IMR-90 (cell line): ENCODE data around the gene WHRN. TPM values are rescaled to one million over a fixed set of nuclear protein-coding genes. Genes with fewer than 3 reads are reported as not detected.

ENCODE experiments used
- ATAC-seq: fragments of 200-7000 bp; cut with Tn5 transposase; 2 replicates; pipeline ENCODE4 v1.9.1; 2020; ENCODE audit warnings: low read depth, mild to moderate bottlenecking, moderate library complexity
- BruUV-seq: library from RNA; stranded (reverse); fragments of 400-500 nt; replicated peaks from 2 replicates; lab custom pipeline; 2021; lab: Mats Ljungman, UMichigan
- CTCF ChIA-PET: fragments of 300-600 bp; formaldehyde crosslinking; extraction: SDS; loops from one replicate; lab custom pipeline; 2021; ENCODE audit warnings: antibody characterized with exemption; lab: Yijun Ruan, JAX
- POLR2A ChIA-PET: fragments of 300-600 bp; sonication (Branson Sonifier 250); formaldehyde crosslinking; loops from one replicate; lab custom pipeline; 2022; ENCODE audit warnings: antibody characterized with exemption; ENCODE audit not compliant: unreplicated experiment; lab: Charles Lee
- DNase-seq: peaks from one replicate; pipeline ENCODE4 v3.0.0; 2013
- H2AFZ ChIP-seq: replicated peaks from 2 replicates; pipeline ENCODE3; 2013; ENCODE audit warnings: low read length, mild to moderate bottlenecking; ENCODE audit not compliant: poor library complexity
- H2AK5ac ChIP-seq: 2 replicates; pipeline ENCODE4 v1.6.1; 2013; ENCODE audit warnings: low read depth, low read length, inconsistent platforms
- H2AK9ac ChIP-seq: replicated peaks from 2 replicates; pipeline ENCODE3; 2013; ENCODE audit warnings: mild to moderate bottlenecking, low read depth, low read length, moderate library complexity; ENCODE audit not compliant: poor library complexity
- H2BK120ac ChIP-seq: 2 replicates; pipeline ENCODE4 v1.6.1; 2013; ENCODE audit warnings: low read depth, low read length, inconsistent platforms
- H2BK15ac ChIP-seq: 3 replicates; pipeline ENCODE4 v1.6.1; 2013; ENCODE audit warnings: low read depth, low read length, inconsistent platforms
- H2BK20ac ChIP-seq: 2 replicates; pipeline ENCODE4 v1.6.1; 2013; ENCODE audit warnings: low read depth, mild to moderate bottlenecking, inconsistent platforms, low read length, moderate library complexity
- H2BK5ac ChIP-seq: 2 replicates; pipeline ENCODE4 v1.6.1; 2013; ENCODE audit warnings: mild to moderate bottlenecking, low read depth, low read length, inconsistent platforms; ENCODE audit not compliant: poor library complexity, severe bottlenecking
- H3K14ac ChIP-seq: replicated peaks from 2 replicates; pipeline ENCODE4 v1.6.1; 2013; ENCODE audit warnings: low read depth, low read length, inconsistent platforms
- H3K18ac ChIP-seq: 2 replicates; pipeline ENCODE4 v1.6.1; 2013; ENCODE audit warnings: low read depth, low read length, control low read depth
- H3K23ac ChIP-seq: 2 replicates; pipeline ENCODE4 v1.6.1; 2013; ENCODE audit warnings: low read depth, low read length, inconsistent platforms
- H3K27ac ChIP-seq: 2 replicates; pipeline ENCODE4 v1.5.1; 2013; ENCODE audit warnings: mild to moderate bottlenecking, control low read depth, low read length; ENCODE audit not compliant: insufficient read depth
- H3K27me3 ChIP-seq: 2 replicates; pipeline ENCODE4 v1.6.1; 2013; ENCODE audit warnings: low read length; ENCODE audit not compliant: control insufficient read depth, insufficient read depth
- H3K36me3 ChIP-seq: 2 replicates; pipeline ENCODE4 v1.6.1; 2013; ENCODE audit warnings: low read length, mixed read lengths; ENCODE audit not compliant: control insufficient read depth, insufficient read depth
- H3K4ac ChIP-seq: 2 replicates; pipeline ENCODE4 v1.6.1; 2013; ENCODE audit warnings: low read depth, low read length, inconsistent platforms
- H3K4me1 ChIP-seq: 2 replicates; pipeline ENCODE4 v1.6.1; 2013; ENCODE audit warnings: low read length, mixed read lengths; ENCODE audit not compliant: control insufficient read depth, insufficient read depth
- H3K4me2 ChIP-seq: 2 replicates; pipeline ENCODE4 v1.6.1; 2013; ENCODE audit warnings: low read depth, mild to moderate bottlenecking, control low read depth, low read length, moderate library complexity
- H3K4me3 ChIP-seq: 2 replicates; pipeline ENCODE4 v1.5.1; 2013; ENCODE audit warnings: low read depth, mild to moderate bottlenecking, control low read depth, low read length, moderate library complexity; ENCODE audit not compliant: insufficient read depth
- H3K56ac ChIP-seq: 2 replicates; pipeline ENCODE4 v1.6.1; 2013; ENCODE audit warnings: low read length, inconsistent platforms; ENCODE audit not compliant: insufficient read depth; ENCODE audit errors: extremely low read depth
- H3K79me1 ChIP-seq, 2 experiments: 2 replicates each; pipeline ENCODE4 v1.6.1; 2013; ENCODE audit warnings: low read length in 2 of 2, inconsistent platforms in 1 of 2, low read depth in 1 of 2
- H3K9ac ChIP-seq: 2 replicates; pipeline ENCODE4 v1.6.1; 2013; ENCODE audit warnings: low read depth, low read length, control low read depth
- H3K9me1 ChIP-seq: 2 replicates; pipeline ENCODE4 v1.6.1; 2013; ENCODE audit warnings: low read length, inconsistent platforms; ENCODE audit not compliant: insufficient read depth
- H3K9me3 ChIP-seq: 2 replicates; pipeline ENCODE4 v1.6.1; 2013; ENCODE audit warnings: low read length; ENCODE audit not compliant: control insufficient read depth, insufficient read depth
- H4K20me1 ChIP-seq: 2 replicates; pipeline ENCODE4 v1.6.1; 2013; ENCODE audit warnings: low read length, inconsistent platforms; ENCODE audit not compliant: insufficient read depth
- H4K5ac ChIP-seq: 2 replicates; pipeline ENCODE4 v1.6.1; 2013; ENCODE audit warnings: mild to moderate bottlenecking, low read depth, low read length, control low read depth
- H4K8ac ChIP-seq, 2 experiments: 2 replicates each; pipeline ENCODE4 v1.6.1; 2013; ENCODE audit warnings: low read depth in 2 of 2, low read length in 2 of 2, control low read depth in 1 of 2, inconsistent platforms in 1 of 2
- H4K91ac ChIP-seq: 2 replicates; pipeline ENCODE4 v1.6.1; 2013; ENCODE audit warnings: low read depth, low read length, inconsistent platforms; ENCODE audit not compliant: insufficient read depth
- BHLHE40 ChIP-seq: fragments of 150-350 bp; IDR thresholded peaks from 2 replicates; pipeline ENCODE4 v1.6.1; 2016; ENCODE audit warnings: mild to moderate bottlenecking, low read depth, low read length
- CEBPB ChIP-seq: IDR thresholded peaks from 2 replicates; pipeline ENCODE4 v1.6.1; 2012; ENCODE audit warnings: low read depth, low read length, improper control_type of control experiment
- FOS ChIP-seq: fragments of 150-350 bp; IDR thresholded peaks from 2 replicates; pipeline ENCODE4 v1.6.1; 2016; ENCODE audit warnings: low read depth, low read length
- MAFK ChIP-seq: IDR thresholded peaks from 2 replicates; pipeline ENCODE4 v1.6.1; 2012; ENCODE audit warnings: low read depth, low read length, improper control_type of control experiment
- MAZ ChIP-seq: IDR thresholded peaks from 2 replicates; pipeline ENCODE4 v1.6.1; 2012; ENCODE audit warnings: low read depth, mild to moderate bottlenecking, low read length, improper control_type of control experiment, moderate library complexity, borderline replicate concordance
- NFE2L2 ChIP-seq: fragments of 150-350 bp; IDR thresholded peaks from 2 replicates; pipeline ENCODE4 v1.6.1; 2016; ENCODE audit warnings: low read depth, mild to moderate bottlenecking, low read length
- POLR2A ChIP-seq: IDR thresholded peaks from 2 replicates; pipeline ENCODE4 v1.6.1; 2012; ENCODE audit warnings: mild to moderate bottlenecking, low read depth, low read length
- RCOR1 ChIP-seq: IDR thresholded peaks from 2 replicates; pipeline ENCODE4 v1.6.1; 2012; ENCODE audit warnings: mild to moderate bottlenecking, low read length, improper control_type of control experiment; ENCODE audit not compliant: insufficient replicate concordance
- SMC3 ChIP-seq: fragments of 150-350 bp; IDR thresholded peaks from 2 replicates; pipeline ENCODE4 v1.6.1; 2016; ENCODE audit warnings: low read depth, mild to moderate bottlenecking, antibody characterized with exemption, low read length, moderate library complexity
- WGBS, 2 experiments: methylation state at CpG; one replicate each; pipeline versions ENCODE4 v1.1.5 to v1.1.7; 2013; ENCODE audit warnings: missing lambda C conversion rate in 2 of 2; ENCODE audit not compliant: insufficient read length in 1 of 2; ENCODE audit errors: extremely low coverage in 2 of 2; 5-methylcytosine and 5-hydroxymethylcytosine counted together
- dilution Hi-C: fragments of 300-500 bp; cut with HindIII; formaldehyde crosslinking; loops from one replicate; pipeline ENCODE4 v1.14.3; 2018; ENCODE audit warnings: low sequenced_read_pairs; ENCODE audit not compliant: unreplicated experiment
- in situ Hi-C: fragments of 300-500 bp; cut with MboI; formaldehyde crosslinking; loops from 3 replicates; pipeline ENCODE4 v1.14.3; 2019; ENCODE audit warnings: low sequenced_read_pairs, inconsistent platforms, mixed read lengths
- intact Hi-C: fragments of 100-400 bp; cut with micrococcal nuclease; formaldehyde crosslinking; loops from 2 replicates; pipeline ENCODE4 v1.10.0; 2022
- polyA plus RNA-seq, 3 experiments: library from polyadenylated mRNA; depleted of rRNA; stranded (reverse); fragments of >200 nt; gene quantifications; 2 replicates each; pipeline ENCODE4 v1.2.3, GENCODE V29; 2012; ENCODE audit warnings: low replicate concordance in 1 of 3
- total RNA-seq: library from RNA; depleted of rRNA; stranded (reverse); fragments of >200 nt; gene quantifications from 2 replicates; pipeline ENCODE4 v1.2.3, GENCODE V29; 2012
- TF ChIP-seq, protein P1 (sequence below): fragments of 150-350 bp; IDR thresholded peaks from 2 replicates; pipeline ENCODE4 v1.6.1; 2016; ENCODE audit warnings: low read depth, mild to moderate bottlenecking, low read length, moderate library complexity, borderline replicate concordance
- TF ChIP-seq, protein P2 (sequence below): conservative IDR thresholded peaks from 2 replicates; pipeline ENCODE4 v1.5.1; 2012; ENCODE audit warnings: mild to moderate bottlenecking, low read depth, low read length, improper control_type of control experiment

Gene WHRN
- total and polyA plus RNA-seq, 2 of the 4 experiments (the other 2 are of a cell fraction) = 0.18 to 2.6 TPM

GRCh38 chr9:114551750-114552685 lies 46.7 kb upstream of the WHRN start:
- peak overlapping the region; percentile 80 for H2AK5ac ChIP-seq
- peak overlapping the region; percentile 40 for H3K4me2 ChIP-seq
- no peak overlapping the region for H3K4me3 ChIP-seq
- BruUV-seq = no TSS peak
- H3K27me3 ChIP-seq = no peaks in the 10 kb centered on the region
- in situ Hi-C loops (no loop called here), dilution Hi-C loops (no loop called here), intact Hi-C loops (no loop called here)
- peak overlapping the region; percentile 21; the same call in 1 of the 2 replicates for H3K18ac ChIP-seq
- peak overlapping the region; percentile 25 to 71; a peak in 3 of 4 replicates for H4K8ac ChIP-seq
- peak overlapping the region; percentile 75 for H2AK9ac ChIP-seq
- H3K9me3 ChIP-seq = 0 out of 2 replicates have a peak, but pooled peaks cover 3% of the 10 kb centered on the region
- peak; percentile 100 for ATAC-seq
- H3K14ac ChIP-seq = peak overlapping the region; percentile 75
- H3K9ac ChIP-seq = no peak overlapping the region
- peak overlapping the region; percentile 74 for H2BK5ac ChIP-seq
- TF ChIP-seq RCOR1 (no peak), CEBPB (0 out of 2 replicates have a peak, but pooled peaks have one; percentile 7), SMC3 (0 out of 2 replicates have a peak, but pooled peaks have one; percentile 7), MAZ (no peak), FOS (peak; percentile 100), POLR2A (peak; percentile 30; the same call in 1 of the 2 replicates), BHLHE40 (peak; percentile 74), NFE2L2 (0 out of 2 replicates have a peak, but pooled peaks have one; percentile 47), MAFK (peak; percentile 63)
- TF ChIP-seq, protein P1, sequence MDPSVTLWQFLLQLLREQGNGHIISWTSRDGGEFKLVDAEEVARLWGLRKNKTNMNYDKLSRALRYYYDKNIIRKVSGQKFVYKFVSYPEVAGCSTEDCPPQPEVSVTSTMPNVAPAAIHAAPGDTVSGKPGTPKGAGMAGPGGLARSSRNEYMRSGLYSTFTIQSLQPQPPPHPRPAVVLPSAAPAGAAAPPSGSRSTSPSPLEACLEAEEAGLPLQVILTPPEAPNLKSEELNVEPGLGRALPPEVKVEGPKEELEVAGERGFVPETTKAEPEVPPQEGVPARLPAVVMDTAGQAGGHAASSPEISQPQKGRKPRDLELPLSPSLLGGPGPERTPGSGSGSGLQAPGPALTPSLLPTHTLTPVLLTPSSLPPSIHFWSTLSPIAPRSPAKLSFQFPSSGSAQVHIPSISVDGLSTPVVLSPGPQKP = no peak
- TF ChIP-seq, protein P2, sequence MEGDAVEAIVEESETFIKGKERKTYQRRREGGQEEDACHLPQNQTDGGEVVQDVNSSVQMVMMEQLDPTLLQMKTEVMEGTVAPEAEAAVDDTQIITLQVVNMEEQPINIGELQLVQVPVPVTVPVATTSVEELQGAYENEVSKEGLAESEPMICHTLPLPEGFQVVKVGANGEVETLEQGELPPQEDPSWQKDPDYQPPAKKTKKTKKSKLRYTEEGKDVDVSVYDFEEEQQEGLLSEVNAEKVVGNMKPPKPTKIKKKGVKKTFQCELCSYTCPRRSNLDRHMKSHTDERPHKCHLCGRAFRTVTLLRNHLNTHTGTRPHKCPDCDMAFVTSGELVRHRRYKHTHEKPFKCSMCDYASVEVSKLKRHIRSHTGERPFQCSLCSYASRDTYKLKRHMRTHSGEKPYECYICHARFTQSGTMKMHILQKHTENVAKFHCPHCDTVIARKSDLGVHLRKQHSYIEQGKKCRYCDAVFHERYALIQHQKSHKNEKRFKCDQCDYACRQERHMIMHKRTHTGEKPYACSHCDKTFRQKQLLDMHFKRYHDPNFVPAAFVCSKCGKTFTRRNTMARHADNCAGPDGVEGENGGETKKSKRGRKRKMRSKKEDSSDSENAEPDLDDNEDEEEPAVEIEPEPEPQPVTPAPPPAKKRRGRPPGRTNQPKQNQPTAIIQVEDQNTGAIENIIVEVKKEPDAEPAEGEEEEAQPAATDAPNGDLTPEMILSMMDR = no peak
- H3K23ac ChIP-seq = peak overlapping the region; percentile 69; the same call in 1 of the 2 replicates
- H4K91ac ChIP-seq = peak overlapping the region; percentile 91
- peak overlapping the region; percentile 77; the same call in 2 of the 3 replicates for H2BK15ac ChIP-seq
- H3K79me1 ChIP-seq = no peaks in the 10 kb centered on the region
- peak overlapping the region; percentile 97 for H2BK120ac ChIP-seq
- peak overlapping the region; percentile 94 for H3K4ac ChIP-seq
- no CpG with 5 or more reads among the region's 6 CpGs for WGBS, 2 experiments
- ChIA-PET POLR2A (interaction anchor here (0.6 kb wide), 1 partner anchor 16 kb away, joined by 4 read pairs; no protein-coding TSS in a partner anchor), CTCF (interaction anchor here (1.1 kb wide), 1 partner anchor 12 kb away, joined by 3 read pairs; no protein-coding TSS in a partner anchor)
- no peak overlapping the region; the same call in 1 of the 2 replicates for H3K56ac ChIP-seq
- H4K20me1 ChIP-seq = no peaks in the 10 kb centered on the region
- peak overlapping the region; percentile 19 for H4K5ac ChIP-seq
- H3K36me3 ChIP-seq = no peaks in the 10 kb centered on the region
- DNase-seq = peak; percentile 98
- H3K9me1 ChIP-seq = peaks cover 10% of the 10 kb centered on the region
- H2BK20ac ChIP-seq = peak overlapping the region; percentile 96
- peaks cover 3% of the 10 kb centered on the region for H3K4me1 ChIP-seq
- peak overlapping the region; percentile 85 for H2AFZ ChIP-seq
- H3K27ac ChIP-seq = peak overlapping the region; percentile 61
